Measurements from ENCODE around the gene PDZD2.

The PDZD2 gene

GRCh38 chr5:32145378-32145777 lies 506.4 kb downstream of the PDZD2 start:
- H3K79me2 ChIP-seq (ENCODE audit: insufficient read depth, low read length) = peaks cover 81% of the 10 kb centered on the region
- ATAC-seq (ENCODE audit: insufficient read depth, low read depth) = no peak
- no peak overlapping the region for H3K27ac ChIP-seq (ENCODE audit: low read length)
- H3K27me3 ChIP-seq (ENCODE audit: insufficient read depth, low read length, poor library complexity) = no peaks in the 10 kb centered on the region
- no peak overlapping the region for H2AFZ ChIP-seq (ENCODE audit: low read depth, low read length)
- H3K4me2 ChIP-seq (ENCODE audit: insufficient read depth, low read length) = no peak overlapping the region
- no peak for TF ChIP-seq CTCF (IDR thresholded peaks at IDR 0.05; ENCODE audit: borderline replicate concordance, extremely low read depth, low read length, poor library complexity, severe bottlenecking)
- TF ChIP-seq EZH2 (IDR thresholded peaks at IDR 0.05; ENCODE audit: borderline replicate concordance, low read depth, low read length, severe bottlenecking) = no peak
- H3K4me1 ChIP-seq (ENCODE audit: insufficient read depth, low read length) = no peaks in the 10 kb centered on the region
- H3K4me3 ChIP-seq (ENCODE audit: low read depth in 1 of 2, low read length in 2 of 2) = no peak overlapping the region
- peaks cover 28% of the 10 kb centered on the region for H3K36me3 ChIP-seq (ENCODE audit: insufficient read depth, low read length)
- H4K20me1 ChIP-seq (ENCODE audit: insufficient read depth, low read length) = peaks cover 36% of the 10 kb centered on the region
- DNase-seq = no peak
- no peak overlapping the region for H3K9ac ChIP-seq (ENCODE audit: low read depth, low read length)
- H3K9me3 ChIP-seq (ENCODE audit: insufficient read depth, low read length, severe bottlenecking) = no peaks in the 10 kb centered on the region

DNA sequence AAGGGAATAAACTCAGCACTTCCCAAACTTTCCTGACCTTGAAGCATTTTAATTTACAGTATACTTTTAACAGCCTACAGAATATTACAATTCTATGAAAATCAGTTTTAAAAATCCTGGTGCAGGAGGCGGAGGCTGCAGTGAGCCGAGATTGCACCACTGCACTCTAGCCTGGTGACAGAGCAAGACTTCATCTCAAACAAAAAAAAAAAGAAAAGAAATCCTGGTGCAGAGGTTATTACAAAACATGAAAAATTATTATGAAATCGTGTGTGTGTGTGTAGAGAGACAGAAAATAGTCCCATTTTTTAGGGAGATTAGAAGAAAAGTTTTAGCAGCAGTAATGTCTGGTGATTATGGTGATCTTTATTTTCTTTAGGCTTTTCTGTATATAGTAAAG lies 508.3 kb downstream of the PDZD2 start:
- Histone ChIP-seq H3K9me3 (ENCODE audit: insufficient read depth, low read length, severe bottlenecking) (no peaks in the 10 kb centered on the region), H3K4me1 (ENCODE audit: insufficient read depth, low read length) (no peaks in the 10 kb centered on the region), H3K27ac (ENCODE audit: low read length) (no peak overlapping the region), H3K4me2 (ENCODE audit: insufficient read depth, low read length) (no peak overlapping the region), H3K79me2 (ENCODE audit: insufficient read depth, low read length) (peaks cover 90% of the 10 kb centered on the region), H3K27me3 (ENCODE audit: insufficient read depth, low read length, poor library complexity) (no peaks in the 10 kb centered on the region), H4K20me1 (ENCODE audit: insufficient read depth, low read length) (peaks cover 48% of the 10 kb centered on the region), H3K36me3 (ENCODE audit: insufficient read depth, low read length) (peaks cover 32% of the 10 kb centered on the region), H3K4me3 (ENCODE audit: low read depth in 1 of 2, low read length in 2 of 2) (no peak overlapping the region), H3K9ac (ENCODE audit: low read depth, low read length) (no peak overlapping the region), H2AFZ (ENCODE audit: low read depth, low read length) (no peak overlapping the region)
- DNase-seq (no peak), ATAC-seq (ENCODE audit: insufficient read depth, low read depth) (no peak)
- no peak for TF ChIP-seq CTCF (IDR thresholded peaks at IDR 0.05; ENCODE audit: borderline replicate concordance, extremely low read depth, low read length, poor library complexity, severe bottlenecking)
- TF ChIP-seq EZH2 (IDR thresholded peaks at IDR 0.05; ENCODE audit: borderline replicate concordance, low read depth, low read length, severe bottlenecking) = no peak

GRCh38 chr5:32147959-32148358 lies 509.0 kb downstream of the PDZD2 start:
- no peaks in the 10 kb centered on the region for H3K4me1 ChIP-seq (ENCODE audit: insufficient read depth, low read length)

More at GRCh38 chr5:32147959-32148358, 509.0 kb downstream of the PDZD2 start:
- H3K27me3 ChIP-seq (ENCODE audit: insufficient read depth, low read length, poor library complexity) = no peaks in the 10 kb centered on the region
- no peak for ATAC-seq (ENCODE audit: insufficient read depth, low read depth)
- H3K9ac ChIP-seq (ENCODE audit: low read depth, low read length) = no peak overlapping the region
- H3K4me3 ChIP-seq (ENCODE audit: low read depth in 1 of 2, low read length in 2 of 2) = no peak overlapping the region
- H3K36me3 ChIP-seq (ENCODE audit: insufficient read depth, low read length) = peaks cover 38% of the 10 kb centered on the region
- TF ChIP-seq CTCF (IDR thresholded peaks at IDR 0.05; ENCODE audit: borderline replicate concordance, extremely low read depth, low read length, poor library complexity, severe bottlenecking) = no peak
- TF ChIP-seq EZH2 (IDR thresholded peaks at IDR 0.05; ENCODE audit: borderline replicate concordance, low read depth, low read length, severe bottlenecking) = no peak
- no peaks in the 10 kb centered on the region for H3K9me3 ChIP-seq (ENCODE audit: insufficient read depth, low read length, severe bottlenecking)
- peaks cover 97% of the 10 kb centered on the region for H3K79me2 ChIP-seq (ENCODE audit: insufficient read depth, low read length)
- no peak overlapping the region for H3K27ac ChIP-seq (ENCODE audit: low read length)
- H2AFZ ChIP-seq (ENCODE audit: low read depth, low read length) = no peak overlapping the region
- H3K4me2 ChIP-seq (ENCODE audit: insufficient read depth, low read length) = no peak overlapping the region
- peaks cover 52% of the 10 kb centered on the region for H4K20me1 ChIP-seq (ENCODE audit: insufficient read depth, low read length)
- no peak for DNase-seq
